Ascending aorta (tissue), 2 donors: ENCODE data around the gene PRXL2A. TPM values are rescaled to one million over a fixed set of nuclear protein-coding genes. Genes with fewer than 3 reads are reported as not detected.

ENCODE experiments used
- DNase-seq, 2 donors: peaks; one replicate each; pipeline ENCODE4 v3.0.0-alpha.2; 2019; ENCODE audit warnings: low spot score in 2 of 2
- H3K27ac ChIP-seq, 2 donors: fragments of 200-600 bp; sonication (generic); one replicate each; pipeline ENCODE4 v1.5.1; 2016 to 2017; ENCODE audit warnings: mild to moderate bottlenecking in 1 of 2
- H3K27me3 ChIP-seq: fragments of 200-600 bp; sonication (generic); one replicate; pipeline ENCODE4 v1.5.1; 2017
- H3K36me3 ChIP-seq, 2 donors: fragments of 200-600 bp; sonication (generic); one replicate each; pipeline ENCODE4 v1.5.1; 2016
- H3K4me1 ChIP-seq, 2 donors: fragments of 200-600 bp; sonication (generic); one replicate each; pipeline ENCODE4 v1.5.1; 2016 to 2017; ENCODE audit warnings: mild to moderate bottlenecking in 1 of 2
- H3K4me3 ChIP-seq, 2 donors: fragments of 200-600 bp; sonication (generic); one replicate each; pipeline ENCODE4 v1.5.1; 2016 to 2017; ENCODE audit warnings: mild to moderate bottlenecking in 1 of 2
- H3K9me3 ChIP-seq, 2 donors: fragments of 200-600 bp; sonication (generic); one replicate each; pipeline ENCODE4 v1.5.1; 2016
- CTCF ChIP-seq, 3 experiments: fragments of 200-600 bp in 2 of 3; fragments of 450-650 bp in 1 of 3; sonication (generic) in 2 of 3; IDR thresholded peaks; one replicate each; pipeline ENCODE4 v1.5.1; 2016 to 2019; ENCODE audit warnings: antibody characterized with exemption in 3 of 3, mild to moderate bottlenecking in 1 of 3, moderate library complexity in 1 of 3
- intact Hi-C: fragments of 100-400 bp; cut with DNase I; formaldehyde crosslinking; loops from one replicate; pipeline ENCODE4 v1.15.1; 2023
- total RNA-seq: library from RNA; depleted of rRNA; stranded (reverse); fragments of >200 nt; gene quantifications from one replicate; pipeline ENCODE4 v1.1.0, GENCODE V29; 2016

Gene PRXL2A
- total RNA-seq, 1 donor from 2014 or later, result 22.7 TPM

GRCh38 chr10:80485076-80485945, 77.0 kb downstream of the PRXL2A start:
- no peaks in the 10 kb centered on the region for H3K27me3 ChIP-seq
- H3K27ac ChIP-seq, result no peak overlapping the region
- peak in 1 of 2 donors; percentile 60 for DNase-seq
- intact Hi-C loops, result no loop called here
- TF ChIP-seq CTCF (IDR thresholded peaks at IDR 0.05), result no peak
- H3K36me3 ChIP-seq, result peaks cover 0 to 14% of the 10 kb centered on the region in 2 donors
- H3K4me3 ChIP-seq, result no peak overlapping the region
- peaks cover 0 to 3% of the 10 kb centered on the region in 2 donors for H3K4me1 ChIP-seq
- H3K9me3 ChIP-seq, result no peaks in the 10 kb centered on the region

GRCh38 chr10:80485946-80486764, 77.8 kb downstream of the PRXL2A start:
- Histone ChIP-seq H3K36me3 (peaks cover 3 to 22% of the 10 kb centered on the region in 2 donors), H3K27me3 (no peaks in the 10 kb centered on the region), H3K4me3 (no peak overlapping the region), H3K27ac (peak overlapping the region in 1 of 2 donors; percentile 36), H3K9me3 (no peaks in the 10 kb centered on the region), H3K4me1 (peaks cover 0 to 3% of the 10 kb centered on the region in 2 donors)
- intact Hi-C loops, result no loop called here
- DNase-seq, result peak in 1 of 2 donors; percentile 56
- no peak for TF ChIP-seq CTCF (IDR thresholded peaks at IDR 0.05)

Other genes starting within 250 kb of the PRXL2A start
- 237 TPM for gene ANXA11, start 203.0 kb upstream of the PRXL2A start, total RNA-seq
- 0.32 TPM for gene MAT1A, start 118.9 kb upstream of the PRXL2A start, total RNA-seq
- not detected for gene DYDC1, start 51.8 kb upstream of the PRXL2A start, total RNA-seq
- not detected for gene DYDC2, start 51.8 kb upstream of the PRXL2A start, total RNA-seq
- 161 TPM for gene TSPAN14, start 45.8 kb downstream of the PRXL2A start, total RNA-seq
- gene SH2D4B, start 129.4 kb downstream of the PRXL2A start, total RNA-seq, result not detected